ENCODE data around the gene PRELID1.
A peak's percentile ranks its signal among the peaks of the same experiment; 100 is the strongest.
"Not testable (repeated sequence)": the region's sequence is repeated elsewhere in the genome, so short reads cannot be mapped to it uniquely, and the experiment has no call there.

The PRELID1 gene, protein sequence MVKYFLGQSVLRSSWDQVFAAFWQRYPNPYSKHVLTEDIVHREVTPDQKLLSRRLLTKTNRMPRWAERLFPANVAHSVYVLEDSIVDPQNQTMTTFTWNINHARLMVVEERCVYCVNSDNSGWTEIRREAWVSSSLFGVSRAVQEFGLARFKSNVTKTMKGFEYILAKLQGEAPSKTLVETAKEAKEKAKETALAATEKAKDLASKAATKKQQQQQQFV

DNA sequence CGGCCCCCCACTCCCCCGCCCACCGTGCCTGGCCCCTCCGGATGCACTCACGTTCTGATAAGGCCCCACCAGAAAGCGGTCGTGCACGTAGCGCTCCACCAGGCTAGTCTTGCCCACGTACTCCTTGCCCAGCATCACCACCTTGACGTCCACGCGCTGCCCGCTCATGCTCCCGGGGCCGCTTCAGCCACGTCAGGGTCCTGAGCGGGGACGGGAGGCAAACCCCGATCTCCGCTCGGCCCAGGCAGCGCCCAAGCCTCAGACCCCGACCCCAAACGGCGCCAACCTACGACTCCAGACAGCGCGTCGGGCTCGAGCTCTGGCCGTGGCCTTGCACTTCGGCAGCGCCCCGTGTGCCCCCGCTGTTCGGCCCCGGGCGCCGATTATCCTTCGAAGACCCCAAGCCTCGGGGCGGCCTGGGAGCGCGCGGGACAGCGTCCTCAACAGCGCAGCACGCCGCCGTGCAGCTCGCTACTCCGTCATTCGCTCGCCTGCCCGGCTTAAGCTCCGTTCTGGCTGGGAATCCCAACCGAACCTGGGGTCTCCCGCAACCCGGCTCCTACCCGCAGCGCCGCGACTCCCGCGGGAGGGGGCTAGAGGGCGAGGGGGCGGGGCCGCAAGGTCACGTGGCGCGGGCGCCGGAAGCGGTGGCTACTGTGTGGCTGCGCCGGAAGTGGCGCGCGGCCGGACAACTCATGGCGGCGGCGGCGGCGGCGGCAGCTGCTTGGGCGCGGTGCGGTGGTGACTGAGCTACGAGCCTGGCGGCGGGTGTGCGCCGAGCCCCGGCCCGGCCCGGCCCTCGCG, at the start of gene PRELID1, which contains the start of gene RAB24:
Gene PRELID1 (plus strand): TSS at position 679 of the 804 bp plus-strand sequence. CDS start 187 bp downstream, outside the sequence.
Gene RAB24 (minus strand): TSS at position 599 of the 804 bp plus-strand sequence. CDS start 431 bp downstream, at position 168.
- DNase-seq, result peak; percentile 93

DNA sequence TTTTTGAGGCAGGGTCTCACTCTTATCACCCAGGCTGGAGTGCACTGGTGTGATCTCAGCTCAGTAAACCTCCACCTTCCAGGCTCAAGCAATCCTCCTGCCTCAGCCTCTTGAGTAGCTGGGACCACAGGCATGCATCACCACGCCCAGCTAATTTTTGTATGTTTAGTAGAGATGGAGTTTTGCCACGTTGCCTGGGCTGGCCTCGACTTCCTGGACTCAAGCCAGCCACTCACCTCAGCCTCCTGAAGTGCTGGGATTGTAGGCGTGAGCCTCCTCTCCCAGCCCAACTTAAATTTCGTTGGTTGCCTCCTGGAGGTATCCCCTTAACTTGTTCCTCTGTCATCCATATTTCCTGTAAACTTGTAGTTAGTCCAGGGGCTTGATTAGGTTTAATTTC, 47.3 kb upstream of the PRELID1 start:
- no peak for DNase-seq

DNA sequence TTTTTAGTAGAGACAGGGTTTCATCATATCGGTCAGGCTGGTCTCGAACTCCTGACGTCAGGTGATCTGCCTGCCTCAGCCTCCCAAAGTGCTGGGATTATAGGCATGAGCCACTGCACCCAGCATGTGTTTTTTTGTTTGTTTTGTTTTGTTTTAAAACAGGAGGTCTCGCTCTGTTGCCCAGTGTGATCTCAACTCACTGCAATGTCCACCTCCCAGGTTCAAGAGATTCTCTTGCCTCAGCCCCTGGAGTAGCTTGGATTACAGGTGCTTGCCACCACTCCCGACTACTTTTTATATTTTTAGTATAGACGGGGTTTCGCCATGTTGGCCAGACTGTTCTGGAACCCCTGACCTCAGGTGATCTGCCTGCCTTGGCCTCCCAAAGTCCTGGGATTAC, 44.9 kb upstream of the PRELID1 start:
- not testable (repeated sequence) for DNase-seq

DNA sequence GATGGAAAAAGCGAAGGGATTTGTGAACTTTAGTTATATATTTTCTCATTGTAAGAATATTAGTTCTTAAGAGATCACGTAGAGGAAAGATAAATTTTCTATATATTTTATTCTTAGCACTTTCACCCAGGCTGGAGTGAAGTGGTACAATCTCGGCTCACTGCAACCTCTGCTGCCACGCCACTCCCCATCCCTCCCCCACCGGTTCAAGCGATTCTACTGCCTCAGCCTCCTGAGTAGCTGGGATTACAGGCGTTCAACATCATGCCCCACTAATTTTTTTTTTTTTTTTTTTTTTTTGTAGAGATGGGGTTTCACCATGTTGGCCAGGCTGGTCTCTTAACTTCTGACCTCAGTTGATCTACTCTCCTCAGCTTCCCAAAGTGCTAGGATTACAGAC, 42.6 kb upstream of the PRELID1 start:
- DNase-seq, result no peak

DNA sequence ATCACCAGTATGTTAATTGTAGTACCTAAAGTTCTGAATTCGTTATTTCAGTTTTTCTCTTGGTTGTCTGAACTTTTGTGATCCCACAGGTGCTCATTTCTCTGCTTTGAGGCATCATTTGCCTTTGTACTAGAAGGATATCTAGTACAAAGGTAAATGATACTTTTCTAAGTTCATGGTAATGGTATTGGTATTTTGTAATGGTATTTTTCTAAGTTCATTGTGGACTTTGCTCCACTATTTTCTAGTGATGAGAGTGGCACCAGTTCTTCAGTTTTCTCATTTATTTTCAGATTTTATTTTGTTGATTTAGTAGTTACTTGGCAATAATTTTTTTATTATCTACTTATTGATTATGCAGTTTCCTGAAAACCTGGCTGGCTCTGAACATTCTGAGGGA, 42.1 kb upstream of the PRELID1 start:
- no peak for DNase-seq

DNA sequence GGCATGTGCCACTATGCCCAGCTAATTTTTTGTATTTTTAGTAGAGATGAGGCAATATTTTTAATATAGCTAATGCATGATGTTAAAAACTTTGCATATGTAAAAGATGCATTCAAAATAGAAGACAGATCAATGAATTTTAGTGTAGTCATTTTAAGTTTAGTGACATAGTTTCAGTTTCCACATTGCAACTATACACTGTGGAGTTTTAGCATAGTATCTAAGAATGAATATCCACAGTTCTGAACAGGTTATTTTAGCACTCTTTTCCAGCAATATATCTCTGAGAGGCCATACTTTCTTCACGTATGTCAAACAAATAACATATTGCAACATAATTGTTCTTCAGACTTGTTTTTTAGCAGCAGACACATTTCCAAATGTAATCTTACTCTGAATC, 39.4 kb upstream of the PRELID1 start:
- no peak for DNase-seq

DNA sequence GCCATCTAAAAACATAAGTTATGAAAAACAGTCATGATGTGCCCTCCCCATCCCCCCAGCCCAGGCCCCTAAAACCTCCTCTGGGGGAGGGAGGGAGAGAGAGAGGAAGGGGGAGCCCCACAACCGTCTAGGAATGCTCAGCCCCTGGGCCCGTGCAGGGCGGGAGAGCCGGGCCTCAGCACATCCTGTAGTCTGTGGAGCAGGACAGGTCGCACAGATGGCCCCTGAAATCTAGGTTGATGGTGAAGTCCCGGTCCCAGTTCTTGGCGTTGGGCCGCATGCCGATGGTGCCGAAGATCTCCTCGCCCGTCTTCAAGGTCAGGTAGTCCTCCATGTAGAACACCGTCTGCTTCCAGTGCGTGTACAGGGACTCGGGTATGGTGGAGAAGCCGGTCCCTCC, 38.2 kb upstream of the PRELID1 start:
- no peak for DNase-seq

DNA sequence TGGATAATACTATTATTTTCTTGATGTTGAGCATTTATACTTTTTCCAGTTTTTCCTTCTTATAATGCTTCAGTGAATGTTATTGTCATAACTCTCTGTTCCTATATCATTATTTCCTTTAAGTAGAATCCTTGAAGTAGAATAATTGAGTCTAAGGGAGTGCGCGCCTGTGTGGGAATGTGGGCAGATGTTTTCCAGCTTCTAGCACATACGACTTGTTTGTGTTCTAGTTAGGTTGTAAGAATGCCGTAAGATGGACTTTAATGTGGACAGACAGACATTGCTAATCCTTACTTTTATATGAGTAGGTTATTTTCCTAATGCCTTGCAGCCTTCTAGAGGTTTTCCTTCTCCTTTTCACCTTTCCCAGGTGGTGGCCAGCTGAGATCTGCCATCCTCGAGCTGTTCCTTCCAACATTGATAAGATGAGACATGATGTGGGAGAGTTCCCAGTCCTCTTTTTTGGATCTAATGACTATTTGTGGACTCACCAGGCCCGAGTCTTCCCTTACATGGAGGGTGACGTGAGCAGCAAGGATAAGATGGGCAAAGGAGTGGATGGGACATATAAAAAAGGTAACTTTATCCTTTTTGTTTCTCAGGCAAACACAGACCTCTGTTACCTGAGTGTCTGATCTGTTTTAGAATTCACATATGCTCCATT, 34.2 kb upstream of the PRELID1 start:
- DNase-seq, result no peak

DNA sequence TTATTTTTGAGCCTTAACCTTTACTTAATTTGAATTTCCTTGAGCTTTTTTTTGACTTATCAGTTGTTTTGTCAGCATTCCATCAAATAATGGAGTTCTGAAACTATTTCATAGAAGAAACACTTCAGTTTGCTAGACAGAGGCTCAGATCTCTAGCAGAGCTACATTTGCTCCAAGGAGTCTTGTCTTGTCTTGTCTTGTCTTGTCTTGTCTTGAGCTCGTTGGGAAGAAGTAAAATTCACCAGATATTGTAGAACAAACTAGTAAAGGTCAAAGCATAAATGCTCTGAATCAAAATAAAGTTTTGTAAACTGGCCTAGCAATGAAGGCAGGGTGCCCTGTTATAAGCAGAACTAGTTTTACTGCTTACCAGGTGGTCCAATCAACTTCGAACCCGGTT, 33.6 kb upstream of the PRELID1 start:
- no peak for DNase-seq

DNA sequence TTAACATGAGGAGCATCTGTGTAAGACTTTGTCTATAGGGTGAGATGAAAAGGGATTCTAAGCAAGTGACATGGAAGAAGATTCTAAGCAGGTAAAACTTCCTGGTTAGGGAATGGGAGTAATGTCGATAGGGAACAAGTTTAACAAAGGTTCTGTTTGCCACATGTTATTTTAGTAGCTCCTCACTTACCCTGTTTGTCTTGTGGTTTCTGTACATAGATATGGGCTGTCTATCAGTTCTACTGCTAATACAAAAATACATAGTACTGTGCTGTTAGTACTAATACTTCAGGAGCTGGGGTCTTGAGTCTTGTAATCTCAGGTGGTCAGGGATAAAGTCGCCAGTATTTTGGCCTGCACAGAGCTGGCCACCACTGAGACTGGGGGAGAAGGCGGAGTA, 32.9 kb upstream of the PRELID1 start:
- no peak for DNase-seq

DNA sequence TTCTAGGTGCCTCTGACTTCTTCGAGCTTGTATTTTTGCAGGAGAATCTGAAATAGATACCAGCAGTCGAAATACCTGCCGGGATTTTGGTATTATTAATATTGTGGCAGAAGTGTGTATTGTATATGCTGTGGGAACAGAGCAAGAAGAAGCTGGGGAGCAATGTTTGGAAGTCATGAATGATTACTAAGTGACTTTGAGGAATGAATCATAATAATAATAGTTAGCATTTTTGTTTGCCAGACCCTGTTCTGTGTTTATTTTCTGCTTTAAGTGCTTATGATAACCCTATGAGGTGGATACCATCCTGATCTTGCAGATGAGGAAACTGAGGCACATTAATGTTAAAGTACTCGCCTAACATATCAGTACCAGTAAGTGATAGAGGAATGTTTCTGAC, 32.5 kb upstream of the PRELID1 start:
- DNase-seq, result no peak

DNA sequence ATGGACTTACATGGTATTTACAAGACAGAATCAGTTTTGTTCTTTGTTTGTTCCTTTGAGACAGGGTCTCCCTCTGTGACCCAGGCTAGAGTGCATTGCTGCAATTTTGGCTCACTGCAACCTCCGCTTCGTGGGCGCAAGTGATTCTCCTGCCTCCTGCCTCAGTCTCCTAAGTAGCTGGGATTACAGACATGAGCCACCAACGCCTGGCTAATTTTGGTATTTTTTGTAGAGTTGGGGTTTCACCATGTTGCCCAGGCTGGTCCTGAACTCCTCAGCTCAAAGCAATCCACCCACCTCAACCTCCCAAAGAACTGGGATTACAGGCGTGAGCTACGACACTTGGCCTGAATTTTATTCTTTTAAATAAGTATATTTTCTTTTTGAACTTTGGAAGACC, 27.7 kb upstream of the PRELID1 start:
- DNase-seq, result no peak

DNA sequence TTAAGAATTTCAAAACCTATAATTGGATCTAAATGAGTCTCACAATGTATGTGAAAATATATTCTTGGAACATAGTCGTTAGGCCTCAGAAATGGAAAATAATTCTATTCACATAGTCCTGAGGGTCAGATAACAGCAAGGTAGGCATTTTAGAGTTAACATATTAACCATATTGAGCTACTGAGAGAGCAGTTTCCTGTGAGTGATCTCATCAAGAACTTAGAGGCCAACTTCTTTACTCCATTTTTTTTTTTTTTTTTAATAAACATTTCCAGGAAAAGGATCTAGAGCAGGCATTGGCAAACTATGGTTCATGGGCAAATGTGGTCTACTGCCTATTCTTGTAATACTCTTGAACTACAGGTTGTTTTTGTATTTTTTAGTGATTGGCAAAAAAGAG, 26.7 kb upstream of the PRELID1 start:
- DNase-seq, result no peak

DNA sequence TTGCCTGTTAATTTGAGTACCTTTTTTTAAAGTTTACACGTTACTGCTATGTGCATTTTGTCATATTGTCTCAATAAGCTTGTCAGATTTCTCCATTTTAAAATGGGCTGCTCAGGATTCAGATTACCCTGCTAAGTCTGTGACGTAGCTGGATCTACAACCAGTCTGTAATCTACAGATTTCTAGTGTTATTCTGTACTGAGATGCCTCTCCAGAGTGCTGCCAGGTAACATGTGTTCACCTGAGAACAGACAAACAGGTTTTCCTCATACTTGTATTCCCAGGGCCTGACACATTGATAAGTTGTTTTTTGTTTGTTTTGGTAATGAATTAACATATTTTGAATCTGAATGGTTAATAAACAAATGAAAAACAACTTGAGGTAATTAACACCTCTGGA, 15.4 kb upstream of the PRELID1 start:
- DNase-seq, result no peak

DNA sequence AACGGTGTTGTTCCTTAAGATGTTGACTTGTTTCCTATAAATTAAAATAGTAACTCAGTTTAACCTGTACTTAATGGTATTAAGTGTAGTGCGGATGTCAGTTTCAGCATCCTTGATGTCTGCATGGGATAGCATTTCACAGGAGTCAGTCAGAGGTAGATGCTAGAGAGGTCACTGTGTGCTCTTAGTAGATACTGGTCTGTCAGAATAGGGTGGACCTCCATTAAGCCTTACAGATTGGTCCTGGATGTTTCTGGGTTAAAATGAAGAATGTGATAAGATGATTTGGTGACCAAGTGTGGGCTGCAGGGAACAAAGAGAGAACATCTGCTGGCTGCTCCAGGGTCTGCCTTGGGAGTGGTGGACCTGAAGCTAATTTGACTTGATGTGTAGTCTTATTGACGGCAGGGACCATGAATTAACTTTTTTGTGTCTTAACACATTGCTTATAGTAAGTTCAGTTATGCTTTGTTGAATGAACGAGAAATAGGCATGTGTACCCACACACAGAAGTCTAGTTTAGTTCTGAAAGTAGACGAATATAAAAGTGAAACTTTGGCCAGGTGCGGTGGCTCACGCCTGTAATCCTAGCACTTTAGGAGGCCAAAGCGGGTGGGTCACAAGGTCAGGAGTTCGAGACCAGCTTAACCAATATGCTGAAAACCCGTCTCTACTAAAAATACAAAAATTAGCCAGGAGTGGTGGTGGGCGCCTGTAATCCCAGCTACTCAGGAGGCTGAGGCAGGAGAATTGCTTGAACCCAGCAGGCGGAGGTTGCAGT, 12.6 kb upstream of the PRELID1 start:
- no peak for DNase-seq

DNA sequence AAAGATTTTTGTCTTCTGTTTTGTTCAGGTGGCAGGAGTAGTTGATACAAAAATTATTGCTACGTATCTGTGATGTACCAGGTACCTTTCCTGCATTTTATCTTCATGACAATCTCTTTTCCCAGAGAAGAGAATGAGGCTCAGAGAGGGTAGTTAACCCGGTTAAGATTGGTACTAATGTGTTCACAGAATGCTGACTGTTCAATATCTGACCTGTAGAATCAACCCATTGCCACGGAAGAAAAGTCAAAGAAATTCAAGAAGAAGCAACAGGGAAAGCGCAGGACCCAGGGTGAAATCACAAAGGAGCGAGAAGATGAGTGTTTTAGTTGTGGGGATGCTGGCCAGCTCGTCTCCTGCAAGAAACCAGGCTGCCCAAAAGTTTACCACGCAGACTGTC, 11.9 kb upstream of the PRELID1 start:
- no peak for DNase-seq

DNA sequence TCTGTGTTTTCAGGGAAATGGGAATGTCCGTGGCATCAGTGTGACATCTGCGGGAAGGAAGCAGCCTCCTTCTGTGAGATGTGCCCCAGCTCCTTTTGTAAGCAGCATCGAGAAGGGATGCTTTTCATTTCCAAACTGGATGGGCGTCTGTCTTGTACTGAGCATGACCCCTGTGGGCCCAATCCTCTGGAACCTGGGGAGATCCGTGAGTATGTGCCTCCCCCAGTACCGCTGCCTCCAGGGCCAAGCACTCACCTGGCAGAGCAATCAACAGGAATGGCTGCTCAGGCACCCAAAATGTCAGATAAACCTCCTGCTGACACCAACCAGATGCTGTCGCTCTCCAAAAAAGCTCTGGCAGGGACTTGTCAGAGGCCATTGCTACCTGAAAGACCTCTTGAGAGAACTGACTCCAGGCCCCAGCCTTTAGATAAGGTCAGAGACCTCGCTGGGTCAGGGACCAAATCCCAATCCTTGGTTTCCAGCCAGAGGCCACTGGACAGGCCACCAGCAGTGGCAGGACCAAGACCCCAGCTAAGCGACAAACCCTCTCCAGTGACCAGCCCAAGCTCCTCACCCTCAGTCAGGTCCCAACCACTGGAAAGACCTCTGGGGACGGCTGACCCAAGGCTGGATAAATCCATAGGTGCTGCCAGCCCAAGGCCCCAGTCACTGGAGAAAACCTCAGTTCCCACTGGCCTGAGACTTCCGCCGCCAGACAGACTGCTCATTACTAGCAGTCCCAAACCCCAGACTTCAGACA, 9.6 kb upstream of the PRELID1 start:
- no peak for DNase-seq

DNA sequence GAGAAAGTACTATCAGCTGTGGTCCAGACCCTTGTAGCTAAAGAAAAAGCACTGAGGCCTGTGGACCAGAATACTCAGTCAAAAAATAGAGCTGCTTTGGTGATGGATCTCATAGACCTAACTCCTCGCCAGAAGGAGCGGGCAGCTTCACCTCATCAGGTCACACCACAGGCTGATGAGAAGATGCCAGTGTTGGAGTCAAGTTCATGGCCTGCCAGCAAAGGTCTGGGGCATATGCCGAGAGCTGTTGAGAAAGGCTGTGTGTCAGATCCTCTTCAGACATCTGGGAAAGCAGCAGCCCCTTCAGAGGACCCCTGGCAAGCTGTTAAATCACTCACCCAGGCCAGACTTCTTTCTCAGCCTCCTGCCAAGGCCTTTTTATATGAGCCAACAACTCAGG, 9.0 kb upstream of the PRELID1 start:
- DNase-seq, result no peak

DNA sequence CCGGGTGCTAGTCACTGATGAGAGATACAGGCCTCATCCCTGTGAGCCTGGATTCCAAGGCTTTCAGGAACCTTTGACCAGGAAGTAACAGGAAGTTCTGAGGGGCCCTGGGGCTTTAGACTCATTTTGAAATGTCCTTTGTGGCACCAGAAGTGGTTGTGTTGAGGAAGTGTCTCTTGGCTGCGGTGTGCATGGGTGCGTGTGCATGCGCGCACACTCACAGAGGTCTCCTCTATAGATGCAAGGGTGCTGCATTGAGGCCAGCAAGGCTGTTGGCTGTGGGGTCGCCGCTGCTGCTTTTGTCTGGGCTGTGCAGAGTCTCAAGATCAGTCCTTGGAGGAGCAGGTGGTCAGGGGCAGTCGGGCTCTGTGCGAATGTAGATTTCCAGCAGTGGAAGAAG, 7.7 kb upstream of the PRELID1 start:
- DNase-seq, result no peak

DNA sequence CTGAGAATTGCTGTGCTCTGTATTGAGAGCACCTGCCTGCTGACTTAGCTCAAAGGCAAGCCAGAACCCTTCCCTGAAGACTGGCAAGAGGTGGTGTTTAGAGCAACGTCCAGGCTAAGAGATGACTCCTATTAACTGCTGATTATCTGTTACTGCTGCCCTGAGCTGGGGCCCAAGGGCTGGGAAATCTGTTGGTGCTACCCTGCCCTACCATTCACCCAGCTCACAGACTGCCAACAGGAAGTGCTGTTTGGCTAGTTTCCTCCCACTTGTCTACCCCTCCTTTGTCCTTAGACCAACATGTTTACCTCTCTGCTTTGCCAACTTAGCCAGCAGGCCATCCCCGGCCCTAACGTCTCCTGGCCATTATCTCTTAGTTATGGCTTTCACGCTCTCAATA, 7.0 kb upstream of the PRELID1 start:
- no peak for DNase-seq

DNA sequence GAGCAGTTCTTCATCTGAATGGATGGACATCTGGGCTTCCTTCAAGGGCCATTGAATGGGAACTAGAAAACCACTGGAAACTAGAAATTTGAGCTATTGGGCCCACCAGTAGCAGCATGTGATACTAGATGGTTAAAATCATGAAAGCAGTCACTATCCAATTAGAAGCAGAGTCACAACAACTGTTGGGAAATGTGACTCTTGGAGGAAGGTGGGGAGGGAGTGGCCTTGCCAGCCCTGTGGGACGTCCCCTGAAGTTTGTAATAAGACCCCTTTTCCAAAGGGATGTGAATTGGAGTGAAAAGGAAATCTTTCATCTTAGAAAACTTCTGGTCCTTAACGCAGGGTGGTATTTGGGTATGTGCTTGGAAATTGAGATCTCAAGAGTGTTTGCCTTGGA, 5.7 kb upstream of the PRELID1 start:
- no peak for DNase-seq

DNA sequence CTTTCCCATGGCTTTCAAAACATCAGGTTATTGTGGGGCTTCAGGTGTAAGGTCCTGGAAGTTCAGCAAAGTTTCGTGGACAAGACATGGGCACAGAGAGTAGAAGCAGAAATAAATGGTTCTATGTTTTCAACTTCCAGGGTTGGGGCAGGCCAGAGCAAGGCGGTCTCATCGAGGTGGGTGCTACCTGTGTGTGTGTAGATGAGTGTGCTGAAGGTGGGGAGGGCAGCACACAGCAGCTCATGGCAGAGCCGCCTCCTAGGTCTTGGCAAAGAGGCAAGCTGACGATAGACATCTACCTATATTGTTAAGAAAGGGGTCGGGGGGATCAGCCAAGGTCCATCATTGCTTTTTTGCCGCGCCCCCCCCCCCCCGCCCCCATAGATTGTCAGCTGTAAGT, 3.9 kb upstream of the PRELID1 start:
- no peak for DNase-seq
